IMR-90 (cell line): Measurements from ENCODE around the gene CERKL. TPM values are rescaled to one million over a fixed set of nuclear protein-coding genes. Genes with fewer than 3 reads are reported as not detected.

Experiments used
- ATAC-seq: fragments of 200-7000 bp; cut with Tn5 transposase; 2 replicates; pipeline ENCODE4 v1.9.1; 2020; ENCODE audit warnings: low read depth, mild to moderate bottlenecking, moderate library complexity
- BruUV-seq: library from RNA; stranded (reverse); fragments of 400-500 nt; replicated peaks from 2 replicates; lab custom pipeline; 2021; lab: Mats Ljungman, UMichigan
- CTCF ChIA-PET: fragments of 300-600 bp; formaldehyde crosslinking; extraction: SDS; loops from one replicate; lab custom pipeline; 2021; ENCODE audit warnings: antibody characterized with exemption; lab: Yijun Ruan, JAX
- POLR2A ChIA-PET: fragments of 300-600 bp; sonication (Branson Sonifier 250); formaldehyde crosslinking; loops from one replicate; lab custom pipeline; 2022; ENCODE audit warnings: antibody characterized with exemption; ENCODE audit not compliant: unreplicated experiment; lab: Charles Lee
- DNase-seq: peaks from one replicate; pipeline ENCODE4 v3.0.0; 2013
- H2AFZ ChIP-seq: replicated peaks from 2 replicates; pipeline ENCODE3; 2013; ENCODE audit warnings: low read length, mild to moderate bottlenecking; ENCODE audit not compliant: poor library complexity
- H2AK5ac ChIP-seq: 2 replicates; pipeline ENCODE4 v1.6.1; 2013; ENCODE audit warnings: low read depth, low read length, inconsistent platforms
- H2AK9ac ChIP-seq: replicated peaks from 2 replicates; pipeline ENCODE3; 2013; ENCODE audit warnings: mild to moderate bottlenecking, low read depth, low read length, moderate library complexity; ENCODE audit not compliant: poor library complexity
- H2BK120ac ChIP-seq: 2 replicates; pipeline ENCODE4 v1.6.1; 2013; ENCODE audit warnings: low read depth, low read length, inconsistent platforms
- H2BK15ac ChIP-seq: 3 replicates; pipeline ENCODE4 v1.6.1; 2013; ENCODE audit warnings: low read depth, low read length, inconsistent platforms
- H2BK20ac ChIP-seq: 2 replicates; pipeline ENCODE4 v1.6.1; 2013; ENCODE audit warnings: low read depth, mild to moderate bottlenecking, inconsistent platforms, low read length, moderate library complexity
- H2BK5ac ChIP-seq: 2 replicates; pipeline ENCODE4 v1.6.1; 2013; ENCODE audit warnings: mild to moderate bottlenecking, low read depth, low read length, inconsistent platforms; ENCODE audit not compliant: poor library complexity, severe bottlenecking
- H3K14ac ChIP-seq: replicated peaks from 2 replicates; pipeline ENCODE4 v1.6.1; 2013; ENCODE audit warnings: low read depth, low read length, inconsistent platforms
- H3K18ac ChIP-seq: 2 replicates; pipeline ENCODE4 v1.6.1; 2013; ENCODE audit warnings: low read depth, low read length, control low read depth
- H3K23ac ChIP-seq: 2 replicates; pipeline ENCODE4 v1.6.1; 2013; ENCODE audit warnings: low read depth, low read length, inconsistent platforms
- H3K27ac ChIP-seq: 2 replicates; pipeline ENCODE4 v1.5.1; 2013; ENCODE audit warnings: mild to moderate bottlenecking, control low read depth, low read length; ENCODE audit not compliant: insufficient read depth
- H3K27me3 ChIP-seq: 2 replicates; pipeline ENCODE4 v1.6.1; 2013; ENCODE audit warnings: low read length; ENCODE audit not compliant: control insufficient read depth, insufficient read depth
- H3K36me3 ChIP-seq: 2 replicates; pipeline ENCODE4 v1.6.1; 2013; ENCODE audit warnings: low read length, mixed read lengths; ENCODE audit not compliant: control insufficient read depth, insufficient read depth
- H3K4ac ChIP-seq: 2 replicates; pipeline ENCODE4 v1.6.1; 2013; ENCODE audit warnings: low read depth, low read length, inconsistent platforms
- H3K4me1 ChIP-seq: 2 replicates; pipeline ENCODE4 v1.6.1; 2013; ENCODE audit warnings: low read length, mixed read lengths; ENCODE audit not compliant: control insufficient read depth, insufficient read depth
- H3K4me2 ChIP-seq: 2 replicates; pipeline ENCODE4 v1.6.1; 2013; ENCODE audit warnings: low read depth, mild to moderate bottlenecking, control low read depth, low read length, moderate library complexity
- H3K4me3 ChIP-seq: 2 replicates; pipeline ENCODE4 v1.5.1; 2013; ENCODE audit warnings: low read depth, mild to moderate bottlenecking, control low read depth, low read length, moderate library complexity; ENCODE audit not compliant: insufficient read depth
- H3K56ac ChIP-seq: 2 replicates; pipeline ENCODE4 v1.6.1; 2013; ENCODE audit warnings: low read length, inconsistent platforms; ENCODE audit not compliant: insufficient read depth; ENCODE audit errors: extremely low read depth
- H3K79me1 ChIP-seq, 2 experiments: 2 replicates each; pipeline ENCODE4 v1.6.1; 2013; ENCODE audit warnings: low read length in 2 of 2, inconsistent platforms in 1 of 2, low read depth in 1 of 2
- H3K9ac ChIP-seq: 2 replicates; pipeline ENCODE4 v1.6.1; 2013; ENCODE audit warnings: low read depth, low read length, control low read depth
- H3K9me1 ChIP-seq: 2 replicates; pipeline ENCODE4 v1.6.1; 2013; ENCODE audit warnings: low read length, inconsistent platforms; ENCODE audit not compliant: insufficient read depth
- H3K9me3 ChIP-seq: 2 replicates; pipeline ENCODE4 v1.6.1; 2013; ENCODE audit warnings: low read length; ENCODE audit not compliant: control insufficient read depth, insufficient read depth
- H4K20me1 ChIP-seq: 2 replicates; pipeline ENCODE4 v1.6.1; 2013; ENCODE audit warnings: low read length, inconsistent platforms; ENCODE audit not compliant: insufficient read depth
- H4K5ac ChIP-seq: 2 replicates; pipeline ENCODE4 v1.6.1; 2013; ENCODE audit warnings: mild to moderate bottlenecking, low read depth, low read length, control low read depth
- H4K8ac ChIP-seq, 2 experiments: 2 replicates each; pipeline ENCODE4 v1.6.1; 2013; ENCODE audit warnings: low read depth in 2 of 2, low read length in 2 of 2, control low read depth in 1 of 2, inconsistent platforms in 1 of 2
- H4K91ac ChIP-seq: 2 replicates; pipeline ENCODE4 v1.6.1; 2013; ENCODE audit warnings: low read depth, low read length, inconsistent platforms; ENCODE audit not compliant: insufficient read depth
- CEBPB ChIP-seq: IDR thresholded peaks from 2 replicates; pipeline ENCODE4 v1.6.1; 2012; ENCODE audit warnings: low read depth, low read length, improper control_type of control experiment
- CHD1 ChIP-seq: IDR thresholded peaks from 2 replicates; pipeline ENCODE4 v1.6.1; 2012; ENCODE audit warnings: low read depth, low read length, improper control_type of control experiment
- MAFK ChIP-seq: IDR thresholded peaks from 2 replicates; pipeline ENCODE4 v1.6.1; 2012; ENCODE audit warnings: low read depth, low read length, improper control_type of control experiment
- MAZ ChIP-seq: IDR thresholded peaks from 2 replicates; pipeline ENCODE4 v1.6.1; 2012; ENCODE audit warnings: low read depth, mild to moderate bottlenecking, low read length, improper control_type of control experiment, moderate library complexity, borderline replicate concordance
- NFE2L2 ChIP-seq: fragments of 150-350 bp; IDR thresholded peaks from 2 replicates; pipeline ENCODE4 v1.6.1; 2016; ENCODE audit warnings: low read depth, mild to moderate bottlenecking, low read length
- POLR2A ChIP-seq: IDR thresholded peaks from 2 replicates; pipeline ENCODE4 v1.6.1; 2012; ENCODE audit warnings: mild to moderate bottlenecking, low read depth, low read length
- RAD21 ChIP-seq: IDR thresholded peaks from 2 replicates; pipeline ENCODE4 v1.6.1; 2012; ENCODE audit warnings: low read length, improper control_type of control experiment
- RFX5 ChIP-seq: IDR thresholded peaks from 2 replicates; pipeline ENCODE4 v1.8.0; 2012; ENCODE audit warnings: low read depth, mild to moderate bottlenecking, low read length, moderate library complexity
- SMC3 ChIP-seq: fragments of 150-350 bp; IDR thresholded peaks from 2 replicates; pipeline ENCODE4 v1.6.1; 2016; ENCODE audit warnings: low read depth, mild to moderate bottlenecking, antibody characterized with exemption, low read length, moderate library complexity
- WGBS, 2 experiments: methylation state at CpG; one replicate each; pipeline versions ENCODE4 v1.1.5 to v1.1.7; 2013; ENCODE audit warnings: missing lambda C conversion rate in 2 of 2; ENCODE audit not compliant: insufficient read length in 1 of 2; ENCODE audit errors: extremely low coverage in 2 of 2; 5-methylcytosine and 5-hydroxymethylcytosine counted together
- dilution Hi-C: fragments of 300-500 bp; cut with HindIII; formaldehyde crosslinking; loops from one replicate; pipeline ENCODE4 v1.14.3; 2018; ENCODE audit warnings: low sequenced_read_pairs; ENCODE audit not compliant: unreplicated experiment
- in situ Hi-C: fragments of 300-500 bp; cut with MboI; formaldehyde crosslinking; loops from 3 replicates; pipeline ENCODE4 v1.14.3; 2019; ENCODE audit warnings: low sequenced_read_pairs, inconsistent platforms, mixed read lengths
- intact Hi-C: fragments of 100-400 bp; cut with micrococcal nuclease; formaldehyde crosslinking; loops from 2 replicates; pipeline ENCODE4 v1.10.0; 2022
- polyA plus RNA-seq, 3 experiments: library from polyadenylated mRNA; depleted of rRNA; stranded (reverse); fragments of >200 nt; gene quantifications; 2 replicates each; pipeline ENCODE4 v1.2.3, GENCODE V29; 2012; ENCODE audit warnings: low replicate concordance in 1 of 3
- total RNA-seq: library from RNA; depleted of rRNA; stranded (reverse); fragments of >200 nt; gene quantifications from 2 replicates; pipeline ENCODE4 v1.2.3, GENCODE V29; 2012
- TF ChIP-seq, protein P1 (sequence below): conservative IDR thresholded peaks from 2 replicates; pipeline ENCODE4 v1.5.1; 2012; ENCODE audit warnings: mild to moderate bottlenecking, low read depth, low read length, improper control_type of control experiment
- TF ChIP-seq, protein P2 (sequence below): fragments of 150-350 bp; IDR thresholded peaks from 2 replicates; pipeline ENCODE4 v1.6.1; 2016; ENCODE audit warnings: low read depth, mild to moderate bottlenecking, low read length, moderate library complexity, borderline replicate concordance

CERKL gene
- total and polyA plus RNA-seq, 2 of the 4 experiments (the other 2 are of a cell fraction) = under 0.01 TPM; not detected in 1

DNA sequence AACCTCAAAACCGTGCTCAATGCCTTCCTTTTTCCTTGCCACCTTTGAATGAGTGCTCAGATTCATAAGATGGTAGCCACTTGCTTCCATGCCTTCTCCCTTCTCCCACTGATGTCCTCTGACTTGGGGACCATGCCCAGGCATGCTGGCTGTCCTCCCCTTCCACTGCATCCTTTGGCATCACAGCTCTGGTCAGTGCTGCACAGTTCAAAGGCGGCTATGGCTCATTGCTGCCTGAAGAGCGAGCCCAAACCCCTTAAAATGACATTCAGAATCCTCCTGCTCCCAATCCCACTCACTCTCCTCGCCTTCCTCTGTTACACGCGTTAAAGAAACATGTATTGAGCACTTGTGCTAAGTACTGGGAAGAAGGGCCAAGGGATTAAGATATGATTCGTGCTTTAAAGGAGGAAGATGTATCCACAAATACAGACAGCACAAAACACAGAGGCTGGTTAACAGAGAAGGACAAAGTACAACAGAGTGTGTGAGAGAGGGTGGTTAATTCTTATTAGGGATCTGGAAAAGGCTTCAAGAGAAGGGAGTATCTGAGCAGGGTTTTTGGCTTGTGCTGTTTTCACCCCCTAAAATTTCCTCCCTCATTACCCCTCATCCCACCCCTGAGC lies 81.8 kb downstream of the CERKL start:
- BruUV-seq = no TSS peak
- dilution Hi-C loops = no loop called here
- CTCF ChIA-PET = interaction anchor here (0.5 to 1.0 kb wide), 3 partner anchors 33 to 1433 kb away, joined by 3 to 7 read pairs (median 3); no protein-coding TSS in a partner anchor

More for the DNA sequence above, 81.8 kb downstream of the CERKL start:
- no peaks in the 10 kb centered on the region for H3K79me1 ChIP-seq
- no peaks in the 10 kb centered on the region for H3K9me3 ChIP-seq
- POLR2A ChIA-PET = no interaction called here
- no CpG with 5 or more reads among the region's 7 CpGs for WGBS, 2 experiments
- H2BK5ac ChIP-seq = no peak overlapping the region
- H2AK5ac ChIP-seq = no peak overlapping the region
- no peak overlapping the region for H3K4me3 ChIP-seq
- in situ Hi-C loops = loop anchor here (5.0 to 25.0 kb wide), 2 partner anchors 142 to 562 kb away; no protein-coding TSS in a partner anchor
- no peak overlapping the region for H3K56ac ChIP-seq
- no peak overlapping the region for H3K4ac ChIP-seq
- peaks cover 9% of the 10 kb centered on the region for H3K27me3 ChIP-seq
- no peaks in the 10 kb centered on the region for H3K4me1 ChIP-seq
- no peaks in the 10 kb centered on the region for H3K9me1 ChIP-seq
- H3K9ac ChIP-seq = no peak overlapping the region
- no peak for ATAC-seq
- no peak overlapping the region for H3K27ac ChIP-seq
- DNase-seq = no peak
- H3K18ac ChIP-seq = no peak overlapping the region
- TF ChIP-seq MAZ = no peak
- no peak for TF ChIP-seq CHD1
- TF ChIP-seq SMC3 = no peak
- TF ChIP-seq, protein P1, sequence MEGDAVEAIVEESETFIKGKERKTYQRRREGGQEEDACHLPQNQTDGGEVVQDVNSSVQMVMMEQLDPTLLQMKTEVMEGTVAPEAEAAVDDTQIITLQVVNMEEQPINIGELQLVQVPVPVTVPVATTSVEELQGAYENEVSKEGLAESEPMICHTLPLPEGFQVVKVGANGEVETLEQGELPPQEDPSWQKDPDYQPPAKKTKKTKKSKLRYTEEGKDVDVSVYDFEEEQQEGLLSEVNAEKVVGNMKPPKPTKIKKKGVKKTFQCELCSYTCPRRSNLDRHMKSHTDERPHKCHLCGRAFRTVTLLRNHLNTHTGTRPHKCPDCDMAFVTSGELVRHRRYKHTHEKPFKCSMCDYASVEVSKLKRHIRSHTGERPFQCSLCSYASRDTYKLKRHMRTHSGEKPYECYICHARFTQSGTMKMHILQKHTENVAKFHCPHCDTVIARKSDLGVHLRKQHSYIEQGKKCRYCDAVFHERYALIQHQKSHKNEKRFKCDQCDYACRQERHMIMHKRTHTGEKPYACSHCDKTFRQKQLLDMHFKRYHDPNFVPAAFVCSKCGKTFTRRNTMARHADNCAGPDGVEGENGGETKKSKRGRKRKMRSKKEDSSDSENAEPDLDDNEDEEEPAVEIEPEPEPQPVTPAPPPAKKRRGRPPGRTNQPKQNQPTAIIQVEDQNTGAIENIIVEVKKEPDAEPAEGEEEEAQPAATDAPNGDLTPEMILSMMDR = no peak
- TF ChIP-seq RFX5 = no peak
- TF ChIP-seq POLR2A = no peak
- TF ChIP-seq, protein P2, sequence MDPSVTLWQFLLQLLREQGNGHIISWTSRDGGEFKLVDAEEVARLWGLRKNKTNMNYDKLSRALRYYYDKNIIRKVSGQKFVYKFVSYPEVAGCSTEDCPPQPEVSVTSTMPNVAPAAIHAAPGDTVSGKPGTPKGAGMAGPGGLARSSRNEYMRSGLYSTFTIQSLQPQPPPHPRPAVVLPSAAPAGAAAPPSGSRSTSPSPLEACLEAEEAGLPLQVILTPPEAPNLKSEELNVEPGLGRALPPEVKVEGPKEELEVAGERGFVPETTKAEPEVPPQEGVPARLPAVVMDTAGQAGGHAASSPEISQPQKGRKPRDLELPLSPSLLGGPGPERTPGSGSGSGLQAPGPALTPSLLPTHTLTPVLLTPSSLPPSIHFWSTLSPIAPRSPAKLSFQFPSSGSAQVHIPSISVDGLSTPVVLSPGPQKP = no peak
- TF ChIP-seq RAD21 = no peak
- no peak for TF ChIP-seq CEBPB
- TF ChIP-seq NFE2L2 = no peak
- no peak for TF ChIP-seq MAFK
- no peak overlapping the region for H4K8ac ChIP-seq
- H2AK9ac ChIP-seq = no peak overlapping the region
- H3K14ac ChIP-seq = no peak overlapping the region
- no peak overlapping the region for H2AFZ ChIP-seq
- H2BK20ac ChIP-seq = no peak overlapping the region
- H3K4me2 ChIP-seq = no peak overlapping the region
- no peak overlapping the region for H4K5ac ChIP-seq
- H3K23ac ChIP-seq = no peak overlapping the region
- intact Hi-C loops = loop anchor here (5.0 kb wide), 1 partner anchor 1077 kb away; no protein-coding TSS in a partner anchor
- no peak overlapping the region for H2BK15ac ChIP-seq
- no peak overlapping the region for H4K91ac ChIP-seq
- H3K36me3 ChIP-seq = no peaks in the 10 kb centered on the region
- H2BK120ac ChIP-seq = no peak overlapping the region
- H4K20me1 ChIP-seq = no peaks in the 10 kb centered on the region
